Measurements from ENCODE around the gene AKR1C2. TPM values are rescaled to one million over a fixed set of nuclear protein-coding genes. Genes with fewer than 3 reads are reported as not detected.
A peak's percentile ranks its signal among the peaks of the same experiment; 100 is the strongest.
"Not testable (repeated sequence)": the region's sequence is repeated elsewhere in the genome, so short reads cannot be mapped to it uniquely, and the experiment has no call there.

The AKR1C2 gene
- polyA plus RNA-seq, 1 donor, result 10.2 TPM

- no peak overlapping the region for H3K4me3 ChIP-seq (ENCODE audit: low read length)
- H3K9me3 ChIP-seq (ENCODE audit: control insufficient read depth, low read depth, low read length), result peaks cover 2% of the 10 kb centered on the region
- H3K27ac ChIP-seq (ENCODE audit: low read length), result no peak overlapping the region
- 88% methylated on average over 1 of the region's 2 CpGs for WGBS (ENCODE audit: insufficient coverage, low lambda C conversion rate)
- DNase-seq, result no peak
- no peaks in the 10 kb centered on the region for H3K27me3 ChIP-seq (ENCODE audit: control insufficient read depth, insufficient read depth, low read length)
- H3K36me3 ChIP-seq (ENCODE audit: control insufficient read depth, insufficient read depth, low read length), result no peaks in the 10 kb centered on the region
- peaks cover 50% of the 10 kb centered on the region for H3K4me1 ChIP-seq (ENCODE audit: control insufficient read depth, insufficient read depth, low read length)
These were observed 59.8 kb downstream of the AKR1C2 start for GRCh38 chr10:4943821-4944220.

GRCh38 chr10:4943416-4943815 is 60.2 kb downstream of the AKR1C2 start:
- H3K4me3 ChIP-seq (ENCODE audit: low read length); H3K36me3 ChIP-seq (ENCODE audit: control insufficient read depth, insufficient read depth, low read length); H3K27me3 ChIP-seq (ENCODE audit: control insufficient read depth, insufficient read depth, low read length); H3K9me3 ChIP-seq (ENCODE audit: control insufficient read depth, low read depth, low read length); DNase-seq; H3K27ac ChIP-seq (ENCODE audit: low read length): not testable (repeated sequence)
- H3K4me1 ChIP-seq (ENCODE audit: control insufficient read depth, insufficient read depth, low read length), result peaks cover 51% of the 10 kb centered on the region

- not testable (repeated sequence) for H3K36me3 ChIP-seq (ENCODE audit: control insufficient read depth, insufficient read depth, low read length); H3K9me3 ChIP-seq (ENCODE audit: control insufficient read depth, low read depth, low read length); H3K4me3 ChIP-seq (ENCODE audit: low read length); H3K27ac ChIP-seq (ENCODE audit: low read length); DNase-seq; H3K27me3 ChIP-seq (ENCODE audit: control insufficient read depth, insufficient read depth, low read length)
- WGBS (ENCODE audit: insufficient coverage, low lambda C conversion rate), result no CpG with 5 or more reads among the region's 2 CpGs
- H3K4me1 ChIP-seq (ENCODE audit: control insufficient read depth, insufficient read depth, low read length), result peaks cover 46% of the 10 kb centered on the region
These were observed 60.7 kb downstream of the AKR1C2 start for GRCh38 chr10:4942931-4943330.

GRCh38 chr10:4941540-4942330 is 61.9 kb downstream of the AKR1C2 start:
- peak; percentile 39 to 60 for DNase-seq
- H3K27ac ChIP-seq (ENCODE audit: low read length), result no peak overlapping the region
- no CpG with 5 or more reads among the region's 5 CpGs for WGBS (ENCODE audit: insufficient coverage, low lambda C conversion rate)

GRCh38 chr10:4940909-4941308 is 62.7 kb downstream of the AKR1C2 start:
- H3K27me3 ChIP-seq (ENCODE audit: control insufficient read depth, insufficient read depth, low read length); H3K4me3 ChIP-seq (ENCODE audit: low read length); DNase-seq; H3K27ac ChIP-seq (ENCODE audit: low read length); H3K9me3 ChIP-seq (ENCODE audit: control insufficient read depth, low read depth, low read length); H3K36me3 ChIP-seq (ENCODE audit: control insufficient read depth, insufficient read depth, low read length): not testable (repeated sequence)
- peaks cover 33% of the 10 kb centered on the region for H3K4me1 ChIP-seq (ENCODE audit: control insufficient read depth, insufficient read depth, low read length)
- no CpG with 5 or more reads among the region's 2 CpGs for WGBS (ENCODE audit: insufficient coverage, low lambda C conversion rate)

More at GRCh38 chr10:4941540-4942330, 61.9 kb downstream of the AKR1C2 start:
- no peak overlapping the region for H3K4me3 ChIP-seq (ENCODE audit: low read length)
- H3K4me1 ChIP-seq (ENCODE audit: control insufficient read depth, insufficient read depth, low read length), result peaks cover 40% of the 10 kb centered on the region
- H3K9me3 ChIP-seq (ENCODE audit: control insufficient read depth, low read depth, low read length), result peaks cover 8% of the 10 kb centered on the region
- no peaks in the 10 kb centered on the region for H3K27me3 ChIP-seq (ENCODE audit: control insufficient read depth, insufficient read depth, low read length)
- no peaks in the 10 kb centered on the region for H3K36me3 ChIP-seq (ENCODE audit: control insufficient read depth, insufficient read depth, low read length)

GRCh38 chr10:4940073-4940428 is 63.6 kb downstream of the AKR1C2 start:
- H3K27me3 ChIP-seq (ENCODE audit: control insufficient read depth, insufficient read depth, low read length); DNase-seq; H3K27ac ChIP-seq (ENCODE audit: low read length); H3K9me3 ChIP-seq (ENCODE audit: control insufficient read depth, low read depth, low read length); H3K4me3 ChIP-seq (ENCODE audit: low read length); H3K36me3 ChIP-seq (ENCODE audit: control insufficient read depth, insufficient read depth, low read length): not testable (repeated sequence)
- WGBS (ENCODE audit: insufficient coverage, low lambda C conversion rate), result no CpG with 5 or more reads among the region's 6 CpGs
- peaks cover 27% of the 10 kb centered on the region for H3K4me1 ChIP-seq (ENCODE audit: control insufficient read depth, insufficient read depth, low read length)

- Histone ChIP-seq H3K36me3 (ENCODE audit: control insufficient read depth, insufficient read depth, low read length) (no peaks in the 10 kb centered on the region), H3K27me3 (ENCODE audit: control insufficient read depth, insufficient read depth, low read length) (no peaks in the 10 kb centered on the region), H3K27ac (ENCODE audit: low read length) (no peak overlapping the region), H3K4me3 (ENCODE audit: low read length) (no peak overlapping the region), H3K9me3 (ENCODE audit: control insufficient read depth, low read depth, low read length) (peaks cover 8% of the 10 kb centered on the region), H3K4me1 (ENCODE audit: control insufficient read depth, insufficient read depth, low read length) (peaks cover 24% of the 10 kb centered on the region)
- WGBS (ENCODE audit: insufficient coverage, low lambda C conversion rate), result no CpG with 5 or more reads among the region's 7 CpGs
- DNase-seq, result peak; percentile 16 to 60
These were observed 64.2 kb downstream of the AKR1C2 start for GRCh38 chr10:4939224-4940072.

Other genes with a start within 250 kb of the AKR1C2 start
- 1.8 TPM for gene AKR1E2, start 177.7 kb downstream of the AKR1C2 start, polyA plus RNA-seq
- gene AKR1C1, start 40.4 kb downstream of the AKR1C2 start, polyA plus RNA-seq, result 12.0 TPM
- gene AKR1C3, start 90.6 kb upstream of the AKR1C2 start, polyA plus RNA-seq, result 4.1 TPM
- 0.13 TPM for gene AKR1C8, start 181.3 kb upstream of the AKR1C2 start, polyA plus RNA-seq
- gene AKR1C4, start 193.0 kb upstream of the AKR1C2 start, polyA plus RNA-seq, result 0.39 TPM